GM20431 (cell line): Measurements from ENCODE around the gene PRPF40B.
"Not testable (repeated sequence)": the region's sequence is repeated elsewhere in the genome, so short reads cannot be mapped to it uniquely, and the experiment has no call there.

Experiments
- in situ Hi-C: fragments of 300-500 bp; cut with MseI, MboI; formaldehyde crosslinking; loops from one replicate; pipeline ENCODE4 v1.15.0; 2020; ENCODE audit warnings: low sequenced_read_pairs; ENCODE audit not compliant: unreplicated experiment

PRPF40B gene

GRCh38 chr12:49623142-49623904 is at the start of gene PRPF40B:
TSS of gene PRPF40B (plus strand) at chr12:49623561. CDS start at chr12:49623591, 30 bp downstream.
- in situ Hi-C loops: no loop called here

- in situ Hi-C loops: no loop called here
Observed at GRCh38 chr12:49577589-49578315, 45.6 kb upstream of the PRPF40B start.

GRCh38 chr12:49578471-49579112 is 44.8 kb upstream of the PRPF40B start:
- in situ Hi-C loops: no loop called here

- in situ Hi-C loops: no loop called here
Observed at GRCh38 chr12:49580572-49581535, 42.5 kb upstream of the PRPF40B start.

- in situ Hi-C loops: no loop called here
Observed at GRCh38 chr12:49582201-49582600, 41.2 kb upstream of the PRPF40B start.

- in situ Hi-C loops: no loop called here
Observed at GRCh38 chr12:49582850-49583249, 40.5 kb upstream of the PRPF40B start.

GRCh38 chr12:49583366-49584094 is 39.8 kb upstream of the PRPF40B start:
- in situ Hi-C loops: no loop called here

GRCh38 chr12:49584591-49584990 is 38.8 kb upstream of the PRPF40B start:
- in situ Hi-C loops: no loop called here

- in situ Hi-C loops: no loop called here
Observed at GRCh38 chr12:49585477-49586459, 37.6 kb upstream of the PRPF40B start.

GRCh38 chr12:49587174-49587908 is 36.0 kb upstream of the PRPF40B start:
- in situ Hi-C loops: no loop called here

- in situ Hi-C loops: no loop called here
Observed at GRCh38 chr12:49588281-49588680, 35.1 kb upstream of the PRPF40B start.

GRCh38 chr12:49588721-49589516 is 34.4 kb upstream of the PRPF40B start:
- in situ Hi-C loops: no loop called here

- in situ Hi-C loops: no loop called here
Observed at GRCh38 chr12:49598527-49598926, 24.8 kb upstream of the PRPF40B start.

- in situ Hi-C loops: no loop called here
Observed at GRCh38 chr12:49599961-49600360, 23.4 kb upstream of the PRPF40B start.

GRCh38 chr12:49603721-49604120 is 19.6 kb upstream of the PRPF40B start:
- in situ Hi-C loops: no loop called here

- in situ Hi-C loops: no loop called here
Observed at GRCh38 chr12:49604856-49605255, 18.5 kb upstream of the PRPF40B start.

- in situ Hi-C loops: not testable (repeated sequence)
Observed at GRCh38 chr12:49605539-49605938, 17.8 kb upstream of the PRPF40B start, which contains the start of gene FAM186B. TSS of gene FAM186B (minus strand) at chr12:49605639. CDS start at chr12:49605477, 162 bp downstream.
